Calu3 (cell line): Measurements from ENCODE around the gene PHYHD1. TPM values are rescaled to one million over a fixed set of nuclear protein-coding genes. Genes with fewer than 3 reads are reported as not detected.
A peak's percentile ranks its signal among the peaks of the same experiment; 100 is the strongest.

ENCODE experiments used
- BruUV-seq: library from RNA; stranded (reverse); fragments of 400-500 nt; replicated peaks from 2 replicates; lab custom pipeline; 2021; lab: Mats Ljungman, UMichigan
- CTCF ChIA-PET: fragments of 300-600 bp; sonication (Branson Sonifier 250); formaldehyde crosslinking; loops from one replicate; lab custom pipeline; 2022; ENCODE audit warnings: antibody characterized with exemption; lab: Charles Lee
- DNase-seq: peaks from one replicate; pipeline ENCODE4 v3.0.0; 2022
- H3K27ac Mint-ChIP-seq: one replicate; pipeline ENCODE4 v1.8.0; 2022; ENCODE audit warnings: mixed read lengths; ENCODE audit not compliant: unreplicated experiment
- H3K27me3 Mint-ChIP-seq: one replicate; pipeline ENCODE4 v1.8.0; 2022; ENCODE audit warnings: mixed read lengths; ENCODE audit not compliant: unreplicated experiment
- H3K36me3 Mint-ChIP-seq: one replicate; pipeline ENCODE4 v1.8.0; 2022; ENCODE audit warnings: mild to moderate bottlenecking, moderate library complexity, mixed read lengths; ENCODE audit not compliant: insufficient read depth, unreplicated experiment
- H3K4me1 Mint-ChIP-seq: one replicate; pipeline ENCODE4 v1.8.0; 2022; ENCODE audit warnings: mild to moderate bottlenecking, low read depth, mixed read lengths; ENCODE audit not compliant: unreplicated experiment
- H3K4me3 Mint-ChIP-seq: one replicate; pipeline ENCODE4 v1.8.0; 2022; ENCODE audit warnings: mild to moderate bottlenecking, low read depth, moderate library complexity, mixed read lengths; ENCODE audit not compliant: unreplicated experiment
- H3K9me3 Mint-ChIP-seq: one replicate; pipeline ENCODE4 v1.8.0; 2022; ENCODE audit warnings: low read depth, mixed read lengths; ENCODE audit not compliant: unreplicated experiment
- CTCF ChIP-seq: fragments of 200-600 bp; IDR thresholded peaks from one replicate; pipeline ENCODE4 v1.8.0; 2022; ENCODE audit warnings: antibody characterized with exemption; ENCODE audit not compliant: unreplicated experiment
- intact Hi-C: fragments of 100-400 bp; cut with micrococcal nuclease; formaldehyde crosslinking; loops from one replicate; pipeline ENCODE4 v1.10.0; 2022; ENCODE audit not compliant: unreplicated experiment
- total RNA-seq: library from RNA; stranded (reverse); gene quantifications from 2 replicates; pipeline ENCODE4 v1.2.3, GENCODE V29; 2022

PHYHD1 gene
- total RNA-seq, 1 experiment from 2014 or later = not detected

- intact Hi-C loops = no loop called here
- H3K27me3 Mint-ChIP-seq = no peaks in the 10 kb centered on the region
Observed at GRCh38 chr9:128886211-128886891, 34.4 kb upstream of the PHYHD1 start.

GRCh38 chr9:128887049-128887448 is 33.7 kb upstream of the PHYHD1 start:
- Mint-ChIP-seq H3K36me3 (peaks cover 20% of the 10 kb centered on the region), H3K4me1 (no peaks in the 10 kb centered on the region), H3K4me3 (no peak overlapping the region), H3K9me3 (no peaks in the 10 kb centered on the region), H3K27me3 (no peaks in the 10 kb centered on the region), H3K27ac (no peak overlapping the region)
- BruUV-seq = no TSS peak
- CTCF ChIA-PET = no interaction called here
- no peak for DNase-seq
- TF ChIP-seq CTCF = no peak
- intact Hi-C loops = no loop called here

More at GRCh38 chr9:128886211-128886891, 34.4 kb upstream of the PHYHD1 start:
- no peaks in the 10 kb centered on the region for H3K4me1 Mint-ChIP-seq
- no peak for DNase-seq
- H3K36me3 Mint-ChIP-seq = peaks cover 27% of the 10 kb centered on the region
- BruUV-seq = no TSS peak
- no peak for TF ChIP-seq CTCF
- no peaks in the 10 kb centered on the region for H3K9me3 Mint-ChIP-seq
- CTCF ChIA-PET = no interaction called here
- no peak overlapping the region for H3K27ac Mint-ChIP-seq
- no peak overlapping the region for H3K4me3 Mint-ChIP-seq

GRCh38 chr9:128887914-128888350 is 32.9 kb upstream of the PHYHD1 start:
- intact Hi-C loops = no loop called here
- H3K4me1 Mint-ChIP-seq = no peaks in the 10 kb centered on the region
- no peak overlapping the region for H3K27ac Mint-ChIP-seq
- H3K4me3 Mint-ChIP-seq = no peak overlapping the region
- DNase-seq = no peak
- H3K36me3 Mint-ChIP-seq = peaks cover 11% of the 10 kb centered on the region
- CTCF ChIA-PET = interaction anchor here (0.7 kb wide), 1 partner anchor 1908 kb away, joined by 3 read pairs; no protein-coding TSS in a partner anchor
- no peaks in the 10 kb centered on the region for H3K9me3 Mint-ChIP-seq
- H3K27me3 Mint-ChIP-seq = no peaks in the 10 kb centered on the region
- TF ChIP-seq CTCF = no peak
- no TSS peak for BruUV-seq

- peak overlapping the region; percentile 30 for H3K4me3 Mint-ChIP-seq
- BruUV-seq = no TSS peak
- no peaks in the 10 kb centered on the region for H3K27me3 Mint-ChIP-seq
- peaks cover 6% of the 10 kb centered on the region for H3K36me3 Mint-ChIP-seq
- TF ChIP-seq CTCF = no peak
- no peak overlapping the region for H3K27ac Mint-ChIP-seq
- H3K9me3 Mint-ChIP-seq = no peaks in the 10 kb centered on the region
- no peaks in the 10 kb centered on the region for H3K4me1 Mint-ChIP-seq
- DNase-seq = no peak
- intact Hi-C loops = no loop called here
- CTCF ChIA-PET = no interaction called here
Observed at GRCh38 chr9:128891321-128892220, 29.2 kb upstream of the PHYHD1 start.
